NCI-H1092 treated with DMSO at 0.1 percent for 48 hours (cell line): ENCODE data around the gene APRT.
"Not testable (repeated sequence)": the region's sequence is repeated elsewhere in the genome, so short reads cannot be mapped to it uniquely, and the experiment has no call there.

Experiments used
- DNase-seq: peaks from one replicate; lab custom pipeline; 2025; lab: John Stamatoyannopoulos, UW

The APRT gene

DNA sequence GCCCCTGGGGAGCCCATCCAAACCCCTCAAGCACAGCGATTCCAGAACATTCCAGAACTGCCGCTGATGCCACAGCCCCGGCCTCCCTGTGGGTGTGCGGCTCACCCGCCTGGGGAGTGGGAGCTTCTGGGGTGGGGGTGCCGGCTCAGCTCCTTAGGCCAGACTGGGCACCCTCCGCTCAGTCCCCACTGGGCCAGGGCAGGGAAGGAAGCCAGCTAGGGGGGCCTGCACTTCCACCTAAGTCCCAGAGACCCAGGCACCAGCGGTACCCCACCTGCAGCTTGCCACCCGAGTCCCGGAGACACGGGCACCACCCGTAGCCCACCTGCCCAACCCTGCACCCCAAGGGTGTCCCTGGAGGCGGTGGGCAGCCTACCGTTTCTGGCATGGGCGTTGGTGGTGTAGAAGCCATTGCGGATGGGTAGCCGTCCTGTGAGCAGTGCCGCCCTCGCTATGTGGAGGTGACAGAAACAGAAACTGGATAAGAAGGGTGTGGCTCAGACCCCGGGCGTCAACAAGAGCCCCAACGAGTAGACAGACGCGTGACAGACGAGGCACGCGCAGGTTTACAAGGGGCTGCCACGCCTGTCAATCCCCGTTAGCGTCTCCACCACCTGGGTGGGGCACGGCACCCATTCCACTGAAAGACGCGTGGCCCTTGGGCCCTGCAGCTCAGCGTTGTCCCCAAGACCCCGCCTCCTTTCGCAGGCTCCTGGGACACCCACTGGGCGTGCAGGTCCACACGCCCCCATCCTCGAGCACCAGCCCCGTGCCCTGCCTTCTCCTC lies 30.0 kb upstream of the APRT start:
- DNase-seq = no peak

DNA sequence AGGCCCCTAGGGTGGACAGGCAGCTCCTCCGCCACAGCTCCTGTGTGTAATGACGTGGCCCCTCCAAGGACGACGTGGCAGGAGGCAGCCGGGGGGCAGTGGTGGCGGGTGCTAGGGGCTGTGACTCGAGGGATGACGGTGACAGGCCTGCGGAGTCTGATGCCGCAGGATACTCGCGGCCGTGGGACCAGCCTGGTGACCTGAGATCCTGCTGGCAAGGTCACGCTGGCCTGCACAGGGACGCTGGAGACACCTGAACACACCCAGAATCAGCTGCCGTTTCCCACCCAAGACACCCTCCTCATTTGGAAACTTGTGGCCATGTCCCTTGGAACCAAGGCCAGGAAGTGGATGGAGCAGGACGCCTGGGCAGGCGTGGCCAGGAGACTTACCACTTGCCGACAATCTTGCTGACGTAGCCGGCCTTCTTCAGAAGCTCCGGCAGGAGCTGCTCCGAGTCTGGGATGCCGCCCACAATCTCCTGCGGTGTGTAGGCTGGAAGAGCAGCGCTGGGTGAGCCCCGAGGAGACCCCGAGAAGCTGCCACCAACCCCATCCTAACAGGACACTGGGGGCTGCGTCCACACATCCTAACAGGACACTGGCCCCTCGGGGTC lies 29.0 kb upstream of the APRT start:
- no peak for DNase-seq

DNA sequence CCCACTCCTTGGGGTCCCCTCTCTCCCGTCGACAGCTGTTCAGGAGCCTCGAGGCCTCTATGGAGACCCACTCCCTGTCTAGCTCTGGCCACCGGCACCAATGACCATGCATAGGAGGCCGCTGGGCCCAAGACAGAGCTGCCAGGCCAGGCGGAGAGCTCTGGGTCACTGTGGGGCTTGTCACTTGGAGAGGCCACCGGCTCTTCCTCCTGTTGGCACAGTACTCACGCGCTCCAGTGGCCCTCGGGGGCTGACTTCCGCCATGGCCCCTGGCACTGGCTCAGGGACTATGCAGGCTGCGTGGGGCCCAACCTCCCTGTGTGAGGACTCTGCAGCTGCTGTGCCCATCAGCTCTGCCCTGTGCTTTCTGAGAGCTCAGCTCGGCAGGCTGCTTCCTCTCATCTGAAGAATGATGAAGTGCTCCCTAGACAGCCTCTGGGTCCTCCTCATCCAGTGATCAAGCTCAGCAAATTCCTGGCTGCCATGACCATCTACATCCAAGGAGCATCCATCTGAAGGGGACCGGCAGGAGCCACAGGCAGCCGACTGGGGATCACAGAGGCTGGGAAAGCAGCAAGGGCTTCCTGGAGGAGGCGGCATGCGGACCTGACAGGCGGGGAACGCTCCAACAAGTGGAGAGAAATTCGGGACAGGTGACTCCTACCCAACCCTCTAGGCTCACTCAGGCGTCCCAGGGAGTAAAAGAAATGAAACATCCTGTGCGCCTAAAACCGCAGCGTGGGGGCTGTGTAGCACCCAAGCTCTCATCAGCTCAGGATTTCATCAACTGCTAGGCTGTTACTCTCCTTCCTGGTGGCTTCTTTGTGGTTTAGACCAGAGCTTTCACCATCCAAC lies 28.2 kb upstream of the APRT start:
- DNase-seq = no peak

DNA sequence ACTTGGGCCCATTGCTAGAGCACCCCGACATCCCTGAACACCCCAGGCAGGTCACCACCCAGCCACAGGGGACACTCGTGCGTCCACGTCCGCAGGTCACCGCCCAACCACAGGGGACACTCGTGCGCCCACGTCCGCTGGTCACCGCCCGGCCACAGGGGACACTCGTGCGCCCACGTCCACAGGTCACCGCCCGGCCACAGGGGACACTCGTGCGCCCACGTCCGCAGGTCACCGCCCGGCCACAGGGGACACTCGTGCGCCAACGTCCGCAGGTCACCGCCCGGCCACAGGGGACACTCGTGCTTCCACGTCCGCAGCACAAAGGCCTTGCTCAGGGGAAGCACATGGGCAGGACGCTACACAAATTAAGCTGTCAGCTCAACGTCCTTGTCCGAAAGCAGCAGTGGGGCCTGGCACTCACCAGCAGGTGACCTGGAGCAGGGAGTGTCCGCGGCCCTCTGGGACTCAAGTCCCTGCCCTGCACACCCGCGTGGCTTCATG lies 27.4 kb upstream of the APRT start:
- DNase-seq = no peak

DNA sequence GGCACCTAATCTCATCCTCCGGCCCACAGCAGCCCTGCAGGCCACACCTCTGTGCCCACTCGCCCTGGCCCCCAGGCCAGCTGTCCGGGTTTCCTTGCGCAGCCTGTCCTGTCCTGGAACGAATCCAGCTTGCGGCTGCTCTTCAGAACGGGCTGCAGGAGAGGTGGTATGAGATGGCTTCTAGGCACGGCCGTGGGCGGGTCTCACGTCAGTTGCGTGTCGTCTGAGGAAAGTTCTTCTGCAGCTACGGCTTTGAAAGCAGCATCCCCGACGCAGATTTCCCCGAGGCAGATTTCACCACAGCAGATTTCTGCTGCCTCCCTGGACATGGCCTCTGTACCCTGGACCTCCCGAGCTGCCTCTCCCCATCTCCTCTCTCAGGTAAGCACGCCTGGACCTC lies 26.8 kb upstream of the APRT start:
- no peak for DNase-seq

DNA sequence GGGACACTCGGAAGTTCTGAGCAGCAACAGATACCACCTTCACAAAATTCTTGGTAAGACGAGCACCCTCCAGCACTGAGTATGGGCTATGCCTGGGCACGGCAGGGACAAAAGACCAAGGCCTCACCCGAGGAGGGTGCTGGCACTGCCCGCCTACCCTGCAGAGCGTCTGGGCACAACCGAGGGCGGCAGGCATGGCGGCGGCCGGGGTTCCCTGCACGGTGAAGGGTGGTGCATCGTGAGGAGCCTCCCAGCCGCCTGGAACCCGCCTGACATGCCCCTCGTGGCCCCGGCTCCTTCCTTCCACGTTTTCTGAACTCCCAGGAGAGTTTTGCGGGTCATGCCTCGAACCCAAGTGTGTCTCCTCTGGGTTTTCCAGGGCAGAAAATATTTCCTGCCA lies 26.1 kb upstream of the APRT start:
- no peak for DNase-seq

DNA sequence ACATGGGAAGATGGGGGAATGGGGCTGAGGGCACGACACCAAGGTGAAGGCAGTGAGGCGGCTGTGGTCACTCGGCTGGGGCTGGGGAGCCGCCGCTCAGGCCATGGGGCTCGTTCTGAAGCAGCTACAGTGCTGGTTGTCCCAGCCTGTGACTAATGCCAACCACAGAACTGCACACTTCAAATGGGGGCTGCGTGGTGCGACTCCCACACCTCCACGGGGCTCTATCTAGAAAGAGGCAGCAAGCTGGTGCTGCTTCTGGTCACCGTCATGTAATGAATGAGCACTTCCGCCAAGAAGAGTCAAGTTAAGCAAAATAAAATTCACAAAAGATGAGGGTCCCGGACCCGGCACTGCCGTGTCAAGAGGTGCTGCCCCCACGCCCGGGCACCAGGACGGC lies 25.1 kb upstream of the APRT start:
- no peak for DNase-seq

DNA sequence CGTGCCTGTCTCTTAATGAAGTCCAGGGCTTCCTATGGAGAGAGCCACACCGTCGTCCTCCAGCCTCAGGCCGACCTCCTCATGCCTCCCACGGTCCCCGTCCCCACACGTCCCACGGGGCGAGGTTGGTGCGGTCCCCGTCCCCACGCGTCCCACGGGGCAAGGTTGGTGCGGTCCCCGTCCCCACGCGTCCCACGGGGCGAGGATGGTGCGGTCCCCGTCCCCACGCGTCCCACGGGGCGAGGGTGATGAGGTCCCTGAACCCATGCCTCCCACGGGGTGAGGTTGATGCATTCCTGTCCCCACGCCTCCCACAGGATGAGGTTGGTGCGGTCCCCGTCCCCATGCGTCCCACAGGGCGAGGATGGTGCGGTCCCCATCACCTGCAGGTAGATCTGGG lies 24.1 kb upstream of the APRT start:
- no peak for DNase-seq

DNA sequence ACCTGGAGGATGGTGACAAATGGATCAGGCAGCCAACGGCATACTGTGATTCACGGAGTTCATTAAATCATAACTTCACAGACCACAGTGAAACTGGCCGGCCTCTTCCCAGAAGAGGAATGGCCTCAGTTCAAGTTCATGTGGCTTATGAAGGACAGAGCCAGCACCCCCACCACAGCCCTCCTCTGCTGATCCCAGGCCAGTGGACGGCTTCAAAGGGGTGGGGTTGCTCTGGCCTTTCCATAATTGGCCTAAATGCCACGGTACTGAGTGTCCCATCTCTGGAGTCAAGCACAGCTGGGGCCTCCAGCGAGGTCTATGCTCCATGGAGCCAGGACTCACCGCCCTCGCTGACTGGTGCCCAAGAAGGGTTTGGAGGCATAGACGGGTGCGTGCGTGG lies 23.7 kb upstream of the APRT start:
- DNase-seq = no peak

DNA sequence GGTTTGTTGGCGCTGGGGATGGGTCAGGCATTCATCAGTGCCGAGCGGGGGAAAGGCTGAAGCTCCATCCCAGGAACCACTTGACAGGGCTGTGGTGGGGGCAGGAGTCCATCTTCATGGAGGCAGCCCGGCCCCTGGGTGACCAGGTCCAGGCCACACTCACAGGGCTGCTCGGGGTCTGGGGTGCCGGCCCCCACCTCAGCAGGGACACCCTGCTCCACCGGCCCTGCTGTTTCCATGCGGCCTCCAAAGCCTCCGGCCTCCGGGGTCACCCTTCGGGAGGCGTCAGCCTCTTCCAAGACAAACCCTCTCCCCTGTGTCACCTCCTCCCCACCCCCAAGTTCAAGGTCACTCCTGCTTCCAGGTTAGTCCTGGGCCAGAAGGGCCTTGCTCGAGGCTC lies 22.9 kb upstream of the APRT start:
- DNase-seq = no peak

DNA sequence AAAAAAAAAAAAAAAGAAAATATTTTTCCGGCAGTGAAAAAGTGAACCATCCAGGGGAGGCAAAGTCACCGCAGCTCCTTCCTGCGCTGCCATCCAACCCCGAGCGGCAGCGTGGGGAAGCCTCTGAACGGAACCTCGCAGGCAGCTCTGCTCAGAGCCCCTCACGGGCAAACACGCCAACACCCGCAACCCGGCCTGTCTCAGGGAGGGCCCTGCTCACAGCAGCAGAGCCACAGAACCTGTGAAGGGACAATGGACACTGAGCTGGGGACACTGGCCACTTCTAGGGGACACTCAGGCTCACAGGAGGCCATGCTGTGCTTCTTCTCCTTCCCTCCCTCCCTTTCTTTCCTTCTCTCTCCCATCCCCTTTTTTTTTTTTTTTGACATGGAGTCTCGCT lies 21.4 kb upstream of the APRT start:
- no peak for DNase-seq

DNA sequence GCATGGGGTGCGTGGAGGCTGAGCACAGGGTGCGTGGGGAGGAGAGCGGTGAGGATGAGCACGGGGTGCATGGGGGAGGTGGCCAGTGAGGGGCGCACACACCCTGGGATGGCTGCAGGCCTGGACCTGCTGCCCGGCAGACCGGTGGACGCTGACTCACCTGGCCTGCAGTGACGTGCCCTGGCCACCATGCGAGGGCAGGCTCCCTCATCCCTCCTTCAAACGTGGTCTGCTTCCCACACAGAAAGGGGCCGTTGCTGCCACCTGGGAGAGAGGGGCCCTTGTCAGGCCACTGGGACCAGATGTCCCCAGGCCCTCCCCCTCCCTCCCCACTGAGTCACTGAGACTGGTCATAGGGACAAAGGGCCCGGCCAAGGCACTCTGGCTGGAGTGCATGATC lies 20.1 kb upstream of the APRT start:
- no peak for DNase-seq

DNA sequence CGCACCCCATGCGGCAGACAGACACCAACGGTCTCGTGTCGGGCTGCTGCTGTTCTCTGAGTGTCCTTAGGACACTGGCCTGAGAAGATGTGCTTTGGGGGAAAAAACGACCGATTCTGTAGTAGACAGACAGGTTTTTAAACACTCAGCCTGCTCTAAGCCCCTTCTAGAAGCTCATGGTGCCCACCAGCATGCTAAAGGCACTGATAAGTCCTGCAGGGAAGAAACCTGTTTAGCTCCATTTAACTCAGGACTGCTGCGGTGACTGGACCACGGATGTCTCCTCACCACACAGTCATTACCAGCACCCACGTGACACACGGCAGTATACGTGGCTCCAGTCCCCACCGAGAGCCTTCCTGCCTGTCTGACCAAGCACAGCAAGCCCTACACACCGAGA lies 19.1 kb upstream of the APRT start:
- no peak for DNase-seq

DNA sequence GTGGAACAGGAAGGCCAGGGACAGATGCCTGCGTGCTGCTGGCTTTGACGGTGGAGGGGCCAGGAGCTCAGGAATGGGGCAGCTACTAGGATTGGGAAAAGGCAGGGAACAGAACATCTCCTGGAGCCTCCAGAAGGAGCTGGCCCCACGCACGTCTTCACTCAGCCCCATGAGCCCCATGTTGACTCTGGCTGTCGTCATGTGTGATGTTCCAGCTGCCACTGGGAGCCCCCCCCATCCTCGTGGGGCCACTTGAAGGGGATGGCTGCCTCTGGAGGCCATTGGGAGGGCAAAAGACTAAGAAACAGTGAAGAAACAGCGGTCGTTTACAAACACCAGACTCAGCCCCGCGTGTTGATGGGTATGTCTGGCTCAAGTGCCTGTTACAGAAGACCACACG lies 18.5 kb upstream of the APRT start:
- DNase-seq = no peak

DNA sequence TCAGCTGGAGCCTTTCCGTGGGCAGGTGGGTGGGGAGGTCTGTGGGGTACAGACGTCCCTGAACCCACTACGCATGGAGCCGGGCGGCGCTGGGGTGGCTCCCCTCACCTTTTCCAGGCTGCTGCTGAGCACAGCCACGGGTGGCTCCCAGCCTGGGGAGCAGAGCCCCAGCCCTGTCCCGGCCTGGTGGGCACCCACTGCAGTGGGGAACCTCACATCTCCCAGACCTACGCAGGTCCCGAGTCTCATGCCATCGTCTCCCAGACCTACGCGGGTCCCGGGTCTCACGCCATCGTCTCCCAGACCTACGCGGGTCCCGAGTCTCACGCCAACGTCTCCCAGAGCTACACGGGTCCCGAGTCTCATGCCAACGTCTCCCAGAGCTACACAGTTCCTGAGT lies 17.0 kb upstream of the APRT start:
- DNase-seq = no peak

DNA sequence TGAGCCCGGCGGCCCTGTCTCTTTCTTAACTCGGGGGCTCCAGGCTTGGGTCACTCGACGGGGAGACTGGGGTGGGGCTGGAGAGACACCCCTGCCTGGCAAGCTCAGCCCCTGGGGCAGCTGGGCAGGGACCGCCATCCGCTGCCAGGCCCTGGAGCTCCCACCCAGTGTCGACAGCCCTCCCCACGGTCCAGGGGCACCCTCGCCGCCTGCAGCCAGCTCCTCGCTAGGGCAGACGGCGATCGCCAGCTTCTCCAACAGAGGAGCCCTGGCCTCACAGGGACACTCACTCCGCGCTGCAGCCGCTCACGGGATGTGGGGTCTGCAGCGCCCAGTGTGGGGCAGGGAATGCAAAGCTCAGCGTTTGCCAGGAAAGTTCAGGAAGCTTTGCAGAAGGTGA lies 16.0 kb upstream of the APRT start:
- no peak for DNase-seq

DNA sequence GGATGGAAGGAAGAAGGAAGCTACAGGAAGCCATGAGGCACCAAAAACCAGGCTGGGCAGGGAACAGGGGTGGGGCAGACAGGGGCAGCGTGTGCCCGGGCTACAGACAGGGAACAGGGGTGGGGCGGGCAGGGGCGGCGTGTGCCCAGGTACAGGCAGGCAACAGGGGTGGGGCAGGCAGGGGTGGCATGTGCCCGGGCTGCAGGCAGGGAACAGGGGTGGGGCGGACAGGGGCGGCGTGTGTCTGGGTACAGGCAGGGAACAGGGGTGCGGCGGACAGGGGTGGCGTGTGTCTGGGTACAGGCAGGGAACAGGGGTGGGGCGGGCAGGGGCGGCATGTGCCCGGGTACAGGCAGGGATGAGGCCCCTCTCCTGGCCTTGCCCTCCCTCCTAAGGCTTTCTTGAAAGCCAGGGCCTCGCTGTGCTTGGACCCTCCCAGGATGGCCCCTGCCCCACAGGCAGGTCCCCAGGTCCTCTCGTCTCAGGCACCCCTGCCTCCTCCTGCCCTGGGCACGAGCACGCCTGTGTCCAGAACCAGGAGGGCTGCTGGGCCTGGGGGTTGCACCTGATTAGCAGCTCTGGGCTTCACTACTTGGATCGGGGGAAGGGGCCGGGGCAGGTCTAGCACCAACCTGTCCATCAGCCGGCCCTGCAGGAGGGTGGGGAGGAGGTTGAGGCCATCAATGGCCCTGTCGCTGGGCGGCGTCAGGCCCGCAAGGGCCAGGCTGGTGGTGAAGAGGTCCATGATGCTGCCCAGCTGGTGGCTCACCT lies 14.5 kb upstream of the APRT start:
- no peak for DNase-seq

DNA sequence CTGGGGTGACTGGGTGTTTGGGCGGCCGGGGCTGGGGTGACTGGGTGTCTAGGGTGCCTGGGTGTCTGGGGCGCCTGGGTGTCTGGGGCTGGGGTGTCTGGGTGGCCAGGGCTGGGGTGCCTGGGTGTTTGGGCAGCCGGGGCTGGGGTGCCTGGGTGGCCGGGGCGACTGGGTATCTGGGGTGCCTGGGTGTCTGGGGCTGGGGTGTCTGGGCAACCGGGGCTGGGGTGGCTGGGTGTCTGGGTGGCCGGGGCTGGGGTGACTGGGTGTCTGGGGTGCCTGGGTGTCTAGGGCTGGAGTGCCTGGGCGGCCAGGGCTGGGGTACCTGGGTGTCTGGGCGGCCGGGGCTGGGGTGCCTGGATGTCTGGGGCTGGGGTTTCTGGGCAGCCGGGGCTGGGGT lies 13.4 kb upstream of the APRT start:
- no peak for DNase-seq

DNA sequence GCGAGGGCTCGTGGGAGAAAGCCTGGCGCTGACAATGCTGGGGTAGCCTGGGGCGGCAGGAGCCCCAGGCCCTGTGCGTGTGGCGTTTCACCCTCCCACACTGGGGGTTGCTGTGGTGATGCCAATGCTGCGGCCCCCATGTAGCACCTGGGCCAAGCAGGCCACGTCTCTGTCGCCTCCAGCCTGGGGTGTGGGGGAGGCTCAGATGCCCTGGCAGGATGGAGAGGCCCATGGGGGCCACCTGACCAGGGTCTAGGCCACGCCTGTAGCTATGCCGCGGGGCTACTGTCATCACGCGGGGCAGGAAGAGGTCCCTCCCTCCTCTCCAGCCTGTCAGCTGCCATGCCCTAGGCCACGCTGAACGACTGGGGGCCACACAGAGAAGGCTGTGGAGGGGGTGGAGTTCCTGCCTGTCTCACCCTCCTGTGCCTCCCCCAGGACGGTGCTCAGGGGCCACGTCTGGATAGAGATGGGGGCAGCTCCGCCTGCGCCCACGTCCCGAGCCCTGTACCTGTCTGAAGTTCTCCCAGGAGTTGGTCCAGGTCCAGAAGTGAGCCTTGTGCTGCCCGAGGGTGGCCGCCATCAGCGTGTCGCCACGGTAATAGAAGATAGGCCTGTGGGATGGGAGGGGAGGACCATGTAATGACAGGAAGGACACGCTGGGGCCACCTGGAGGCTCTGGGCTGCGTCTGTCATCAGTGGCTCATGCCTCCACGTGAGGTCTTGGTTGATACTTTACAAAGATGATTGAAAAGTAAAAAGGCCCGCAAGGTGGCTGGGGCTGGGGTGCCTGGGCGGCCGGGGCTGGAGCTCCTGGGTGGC lies 12.7 kb upstream of the APRT start:
- DNase-seq = no peak

DNA sequence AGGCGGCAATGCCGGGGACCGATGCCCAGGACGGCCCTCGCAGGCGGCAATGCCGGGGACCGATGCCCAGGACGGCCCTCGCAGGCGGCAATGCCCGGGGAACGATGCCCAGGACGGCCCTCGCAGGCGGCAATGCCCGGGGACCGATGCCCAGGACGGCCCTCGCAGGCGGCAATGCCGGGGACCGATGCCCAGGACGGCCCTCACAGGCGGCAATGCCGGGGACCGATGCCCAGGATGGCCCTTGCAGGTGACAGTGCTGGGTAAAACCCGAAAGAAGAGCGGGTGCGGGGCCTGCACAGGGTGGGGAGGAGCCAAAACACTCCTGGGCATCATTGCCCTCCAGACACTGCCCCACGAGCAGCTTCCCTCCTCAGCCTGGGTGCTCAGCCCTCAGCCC lies 11.9 kb upstream of the APRT start:
- DNase-seq = not testable (repeated sequence)
